Panc1 (cell line): ENCODE data around the gene DLL3.

ENCODE experiments used
- CTCF ChIP-seq: fragments of 450-650 bp; IDR thresholded peaks from 2 replicates; pipeline ENCODE4 v1.5.1; 2017; ENCODE audit warnings: mild to moderate bottlenecking
- POLR2AphosphoS5 ChIP-seq: IDR thresholded peaks from 2 replicates; pipeline ENCODE4 v1.6.1; 2012; ENCODE audit warnings: mild to moderate bottlenecking, low read depth, low read length, moderate library complexity
- REST ChIP-seq, 2 experiments: IDR thresholded peaks; 2 replicates each; pipeline ENCODE4 v1.6.1; 2011 to 2012; ENCODE audit warnings: low read depth in 2 of 2, control low read depth in 1 of 2, low read length in 1 of 2, mild to moderate bottlenecking in 1 of 2, moderate library complexity in 1 of 2; ENCODE audit not compliant: insufficient read depth in 1 of 2
- SIN3A ChIP-seq: IDR thresholded peaks from 2 replicates; pipeline ENCODE4 v1.6.1; 2012; ENCODE audit warnings: low read depth, mild to moderate bottlenecking, low read length, moderate library complexity, borderline replicate concordance; ENCODE audit not compliant: insufficient read depth
- TCF7L2 ChIP-seq: IDR thresholded peaks from 2 replicates; pipeline ENCODE4 v1.6.1; 2011; ENCODE audit warnings: mild to moderate bottlenecking, low read depth, low read length, inconsistent platforms

GRCh38 chr19:39463403-39463802, 35.3 kb upstream of the DLL3 start:
- TF ChIP-seq CTCF (no peak), POLR2AphosphoS5 (no peak), REST (IDR thresholded peaks at IDR 0.05; ENCODE audit: insufficient read depth in 1 of 2, low read depth in 2 of 2, low read length in 1 of 2) (no peak), TCF7L2 (no peak), SIN3A (no peak)
